Nephron (organoid): Measurements from ENCODE around the gene BTN3A1.
"Not testable (repeated sequence)": the region's sequence is repeated elsewhere in the genome, so short reads cannot be mapped to it uniquely, and the experiment has no call there.

Experiments used
- H3K27ac Mint-ChIP-seq, 3 experiments: 2 replicates each; pipeline ENCODE4 v1.8.0; 2020; ENCODE audit warnings: mixed read lengths in 3 of 3, mild to moderate bottlenecking in 2 of 3, moderate library complexity in 1 of 3
- H3K27me3 Mint-ChIP-seq: 2 replicates; pipeline ENCODE4 v1.8.0; 2021; ENCODE audit warnings: low read depth, mild to moderate bottlenecking, moderate library complexity, mixed read lengths
- H3K36me3 Mint-ChIP-seq: 2 replicates; pipeline ENCODE4 v1.8.0; 2020; ENCODE audit warnings: low read depth, mixed read lengths
- H3K4me1 Mint-ChIP-seq: 2 replicates; pipeline ENCODE4 v1.8.0; 2020; ENCODE audit warnings: mixed read lengths
- H3K4me3 Mint-ChIP-seq, 3 experiments: 2 replicates each; pipeline ENCODE4 v1.8.0; 2020; ENCODE audit warnings: mild to moderate bottlenecking in 3 of 3, mixed read lengths in 3 of 3, moderate library complexity in 2 of 3
- H3K9me3 Mint-ChIP-seq: 2 replicates; pipeline ENCODE4 v1.8.0; 2020; ENCODE audit warnings: mixed read lengths
- TF ChIP-seq, protein P1 (sequence below), 3 experiments: fragments of 200-600 bp; sonication (generic); IDR thresholded peaks; one replicate each; pipeline ENCODE4 v1.5.0; 2021; ENCODE audit warnings: antibody characterized with exemption in 3 of 3; ENCODE audit not compliant: unreplicated experiment in 3 of 3

The BTN3A1 gene

DNA sequence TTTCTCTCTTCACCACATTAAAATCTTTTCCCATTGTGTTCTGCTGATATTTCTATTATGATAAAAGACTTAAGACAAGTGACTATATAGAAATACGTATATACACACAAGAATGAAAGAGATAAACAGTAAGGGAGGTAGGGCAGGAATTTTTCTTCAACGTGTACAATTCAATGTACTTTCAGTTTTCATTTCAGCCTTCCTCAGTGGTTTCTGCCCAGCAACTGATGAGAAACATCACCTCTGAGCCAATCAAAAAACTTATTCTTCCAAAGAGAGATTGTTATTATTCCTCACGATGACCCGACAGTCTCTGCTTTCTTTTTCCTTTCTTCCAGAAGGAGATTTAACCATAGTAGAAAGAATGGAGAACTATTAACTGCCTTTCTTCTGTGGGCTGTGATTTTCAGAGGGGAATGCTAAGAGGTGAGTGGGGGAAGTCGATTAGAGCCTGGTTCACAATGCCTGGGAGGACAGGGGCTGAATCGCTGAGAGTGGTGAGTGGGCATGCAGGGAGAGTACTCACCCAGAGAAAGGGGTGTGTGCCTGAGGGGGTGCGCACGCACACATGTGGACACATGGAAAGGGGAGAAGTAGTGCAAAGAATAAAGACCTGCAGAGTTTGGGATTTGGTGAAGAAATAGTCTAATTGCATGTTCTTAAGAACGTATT lies at the start of gene BTN3A1:
Gene BTN3A1 (plus strand): TSS at position 289 of the 672 bp plus-strand sequence. CDS start 3,289 bp downstream, outside the sequence.
- H3K4me1 Mint-ChIP-seq: peaks cover 18% of the 10 kb centered on the region
- H3K9me3 Mint-ChIP-seq: no peaks in the 10 kb centered on the region
- peak within 1 kb of the TSS; percentile 93 to 97 (median 94) for H3K4me3 Mint-ChIP-seq
- H3K36me3 Mint-ChIP-seq: peaks cover 11% of the 10 kb centered on the region
- H3K27me3 Mint-ChIP-seq: peaks cover 5% of the 10 kb centered on the region
- H3K27ac Mint-ChIP-seq: peak within 1 kb of the TSS; percentile 96 to 99 (median 97)
- TF ChIP-seq, protein P1, sequence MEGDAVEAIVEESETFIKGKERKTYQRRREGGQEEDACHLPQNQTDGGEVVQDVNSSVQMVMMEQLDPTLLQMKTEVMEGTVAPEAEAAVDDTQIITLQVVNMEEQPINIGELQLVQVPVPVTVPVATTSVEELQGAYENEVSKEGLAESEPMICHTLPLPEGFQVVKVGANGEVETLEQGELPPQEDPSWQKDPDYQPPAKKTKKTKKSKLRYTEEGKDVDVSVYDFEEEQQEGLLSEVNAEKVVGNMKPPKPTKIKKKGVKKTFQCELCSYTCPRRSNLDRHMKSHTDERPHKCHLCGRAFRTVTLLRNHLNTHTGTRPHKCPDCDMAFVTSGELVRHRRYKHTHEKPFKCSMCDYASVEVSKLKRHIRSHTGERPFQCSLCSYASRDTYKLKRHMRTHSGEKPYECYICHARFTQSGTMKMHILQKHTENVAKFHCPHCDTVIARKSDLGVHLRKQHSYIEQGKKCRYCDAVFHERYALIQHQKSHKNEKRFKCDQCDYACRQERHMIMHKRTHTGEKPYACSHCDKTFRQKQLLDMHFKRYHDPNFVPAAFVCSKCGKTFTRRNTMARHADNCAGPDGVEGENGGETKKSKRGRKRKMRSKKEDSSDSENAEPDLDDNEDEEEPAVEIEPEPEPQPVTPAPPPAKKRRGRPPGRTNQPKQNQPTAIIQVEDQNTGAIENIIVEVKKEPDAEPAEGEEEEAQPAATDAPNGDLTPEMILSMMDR (IDR thresholded peaks at IDR 0.05; ENCODE audit: unreplicated experiment in 3 of 3): no peak

DNA sequence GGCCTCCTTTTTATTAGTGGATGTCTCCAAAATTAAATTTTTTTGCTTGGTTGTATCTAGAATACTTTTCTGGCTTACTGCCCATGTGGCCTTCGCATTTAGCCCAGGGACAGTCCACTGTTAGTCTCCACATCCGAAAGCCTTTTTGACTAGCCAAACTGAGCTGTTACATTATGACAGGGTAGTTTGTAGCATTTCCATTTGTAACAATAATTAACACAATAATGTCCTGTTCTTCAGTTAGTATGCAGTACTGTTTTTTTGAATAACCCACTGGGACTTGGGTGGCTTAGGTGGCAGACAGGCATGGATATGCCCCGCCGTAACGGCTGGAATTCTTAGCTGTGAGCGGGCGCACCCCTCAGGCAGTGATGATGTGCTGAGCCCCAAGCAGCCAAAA lies 49.8 kb upstream of the BTN3A1 start:
- H3K27ac Mint-ChIP-seq: no peak overlapping the region
- no peaks in the 10 kb centered on the region for H3K4me1 Mint-ChIP-seq
- H3K36me3 Mint-ChIP-seq: no peaks in the 10 kb centered on the region
- TF ChIP-seq, protein P1 (IDR thresholded peaks at IDR 0.05; ENCODE audit: unreplicated experiment in 3 of 3): no peak
- H3K9me3 Mint-ChIP-seq: no peaks in the 10 kb centered on the region
- H3K27me3 Mint-ChIP-seq: no peaks in the 10 kb centered on the region
- no peak overlapping the region for H3K4me3 Mint-ChIP-seq

DNA sequence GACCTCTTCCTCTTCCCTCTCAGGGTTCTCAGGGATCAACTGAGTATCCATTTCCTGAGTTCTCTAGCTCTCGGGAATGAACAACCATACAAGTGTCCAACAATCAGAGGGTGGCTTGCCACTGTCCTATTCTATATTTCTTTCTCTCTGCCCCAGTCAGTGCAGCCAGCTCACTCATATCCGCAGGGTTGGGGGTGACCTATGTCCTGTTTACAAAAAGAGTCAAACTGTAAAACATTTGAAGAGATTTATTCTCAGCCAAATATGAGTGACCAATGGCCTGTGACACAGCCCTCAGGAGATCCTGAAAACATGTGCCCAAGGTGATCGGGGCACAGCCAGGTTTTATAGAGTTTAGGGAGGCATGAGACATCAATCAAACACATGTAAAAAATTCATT lies 47.9 kb upstream of the BTN3A1 start:
- Mint-ChIP-seq H3K4me3 (no peak overlapping the region), H3K9me3 (no peaks in the 10 kb centered on the region), H3K36me3 (no peaks in the 10 kb centered on the region), H3K4me1 (no peaks in the 10 kb centered on the region), H3K27me3 (no peaks in the 10 kb centered on the region), H3K27ac (no peak overlapping the region)
- TF ChIP-seq, protein P1 (IDR thresholded peaks at IDR 0.05; ENCODE audit: unreplicated experiment in 3 of 3): no peak

DNA sequence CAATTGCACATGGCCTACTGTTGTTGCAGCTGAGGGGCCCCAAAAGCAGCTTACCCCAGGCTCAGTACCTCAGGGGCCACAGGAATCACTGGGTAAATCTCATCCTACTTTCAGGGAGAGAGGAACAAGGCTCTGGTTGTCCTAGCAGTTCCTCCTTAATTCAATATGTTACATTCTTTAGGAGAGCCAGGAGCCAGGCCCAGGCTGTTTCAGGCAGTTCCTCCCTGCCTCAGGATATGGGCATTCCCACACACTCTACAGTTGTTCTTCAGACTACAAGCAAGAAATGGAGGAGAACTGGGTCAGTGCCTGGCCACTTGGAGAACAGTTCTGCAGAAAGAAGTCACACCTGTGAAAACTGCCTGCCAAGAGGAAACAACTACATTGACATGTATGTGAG lies 46.7 kb upstream of the BTN3A1 start:
- Mint-ChIP-seq H3K4me3 (no peak overlapping the region), H3K4me1 (no peaks in the 10 kb centered on the region), H3K9me3 (no peaks in the 10 kb centered on the region), H3K36me3 (no peaks in the 10 kb centered on the region), H3K27me3 (no peaks in the 10 kb centered on the region), H3K27ac (no peak overlapping the region)
- TF ChIP-seq, protein P1 (IDR thresholded peaks at IDR 0.05; ENCODE audit: unreplicated experiment in 3 of 3): no peak

DNA sequence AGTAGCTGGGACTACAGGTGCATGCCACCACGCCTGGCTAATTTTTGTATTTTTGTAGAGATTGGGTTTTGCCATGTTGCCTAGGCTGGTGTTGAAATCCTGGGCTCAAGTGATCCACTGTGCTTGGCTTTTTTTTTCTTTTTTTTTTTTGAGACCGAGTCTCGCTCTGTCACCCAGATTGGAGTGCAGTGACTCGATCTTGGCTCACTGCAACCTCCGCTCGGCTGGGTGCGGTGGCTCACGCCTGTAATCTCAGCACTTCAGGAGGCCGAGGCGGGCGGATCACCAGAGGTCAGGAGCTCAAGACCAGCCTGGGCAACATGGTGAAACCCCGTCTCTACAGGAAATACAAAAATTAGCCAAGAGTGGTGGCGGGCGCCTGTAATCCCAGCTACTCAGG lies 44.5 kb upstream of the BTN3A1 start:
- not testable (repeated sequence) for H3K4me1 Mint-ChIP-seq, H3K4me3 Mint-ChIP-seq, H3K9me3 Mint-ChIP-seq, H3K27me3 Mint-ChIP-seq, H3K27ac Mint-ChIP-seq, H3K36me3 Mint-ChIP-seq

DNA sequence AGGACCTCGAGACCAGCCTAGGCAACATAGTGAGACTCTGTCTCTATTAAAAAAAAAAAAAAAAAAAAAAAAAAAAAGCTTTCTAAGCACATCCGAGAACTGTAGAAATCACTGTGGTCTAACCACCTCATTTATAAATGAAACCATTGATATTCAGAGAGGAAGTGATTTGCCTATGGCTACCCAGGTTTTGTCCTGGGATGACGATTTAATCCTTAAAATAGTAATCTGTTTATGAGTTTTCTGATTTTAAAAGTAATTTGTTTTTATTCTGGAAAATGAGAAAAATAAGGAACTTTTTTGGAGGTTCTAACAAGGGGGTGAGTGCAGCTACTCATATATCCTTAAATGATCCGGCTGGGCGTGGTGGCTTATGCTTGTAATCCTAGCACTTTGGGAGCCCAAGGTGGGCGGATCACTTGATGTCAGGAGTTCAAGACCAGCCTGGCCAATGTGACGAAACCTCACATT lies 43.5 kb upstream of the BTN3A1 start:
- no peak overlapping the region for H3K27ac Mint-ChIP-seq
- no peaks in the 10 kb centered on the region for H3K36me3 Mint-ChIP-seq
- no peaks in the 10 kb centered on the region for H3K9me3 Mint-ChIP-seq
- H3K4me1 Mint-ChIP-seq: no peaks in the 10 kb centered on the region
- H3K27me3 Mint-ChIP-seq: no peaks in the 10 kb centered on the region
- TF ChIP-seq, protein P1 (IDR thresholded peaks at IDR 0.05; ENCODE audit: unreplicated experiment in 3 of 3): no peak
- no peak overlapping the region for H3K4me3 Mint-ChIP-seq
